Measurements from ENCODE around the gene FDXR. TPM values are rescaled to one million over a fixed set of nuclear protein-coding genes. Genes with fewer than 3 reads are reported as not detected.

Gene FDXR, protein sequence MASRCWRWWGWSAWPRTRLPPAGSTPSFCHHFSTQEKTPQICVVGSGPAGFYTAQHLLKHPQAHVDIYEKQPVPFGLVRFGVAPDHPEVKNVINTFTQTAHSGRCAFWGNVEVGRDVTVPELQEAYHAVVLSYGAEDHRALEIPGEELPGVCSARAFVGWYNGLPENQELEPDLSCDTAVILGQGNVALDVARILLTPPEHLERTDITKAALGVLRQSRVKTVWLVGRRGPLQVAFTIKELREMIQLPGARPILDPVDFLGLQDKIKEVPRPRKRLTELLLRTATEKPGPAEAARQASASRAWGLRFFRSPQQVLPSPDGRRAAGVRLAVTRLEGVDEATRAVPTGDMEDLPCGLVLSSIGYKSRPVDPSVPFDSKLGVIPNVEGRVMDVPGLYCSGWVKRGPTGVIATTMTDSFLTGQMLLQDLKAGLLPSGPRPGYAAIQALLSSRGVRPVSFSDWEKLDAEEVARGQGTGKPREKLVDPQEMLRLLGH
- total RNA-seq, result 39.8 and 42.3 TPM in 2 replicates

DNA sequence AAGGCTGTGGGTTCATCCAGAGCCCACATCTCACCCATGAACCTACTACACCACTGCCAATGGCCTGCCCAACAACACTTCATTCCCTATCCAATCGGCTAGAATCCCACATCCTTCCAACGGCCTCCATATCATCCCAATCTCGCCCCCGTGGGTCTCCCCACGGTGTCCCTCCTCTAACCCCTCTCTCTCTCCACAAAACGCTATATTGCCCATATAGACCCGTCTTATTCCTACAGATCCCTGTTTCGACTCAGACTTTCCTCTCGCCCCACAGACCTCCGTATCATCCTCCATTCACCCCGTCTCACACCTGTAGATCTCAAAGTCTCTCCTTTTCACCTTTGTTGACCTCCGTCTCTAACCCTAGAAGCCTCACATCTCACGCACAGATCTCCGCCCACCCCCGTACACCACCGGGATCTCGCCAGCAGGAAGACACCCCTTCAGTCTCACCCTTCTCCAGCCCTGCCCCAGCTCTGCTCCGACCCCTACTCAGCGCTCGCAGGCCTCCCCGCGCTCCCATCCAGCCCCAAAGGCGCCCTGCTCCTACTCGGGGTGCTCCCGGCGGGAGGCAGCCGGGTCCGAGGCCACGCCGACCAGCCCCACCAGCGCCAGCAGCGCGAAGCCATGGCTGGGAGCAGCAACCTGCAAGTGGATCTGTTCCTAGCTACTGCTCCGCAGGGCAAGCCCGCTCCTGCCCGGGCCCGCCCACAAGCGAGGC lies at the start of gene FDXR:
Gene FDXR, minus strand, starts transcription at position 682 of the 724 bp plus-strand sequence. Its CDS starts 50 bp downstream, at position 632.

GRCh38 chr17:74892974-74893911 lies 20.4 kb upstream of the FDXR start, which contains the start of gene FADS6:
FADS6 (minus strand) TSS chr17:74893633; CDS start chr17:74893595, 38 bp downstream.

GRCh38 chr17:74859459-74860228 lies 13.2 kb downstream of the FDXR start, which contains the start of gene GRIN2C:
GRIN2C (minus strand) TSS chr17:74859885; CDS start chr17:74855092, 4,793 bp downstream.

Other genes with a start within 250 kb of the FDXR start
- not detected in 2 replicates for gene CD300E, start 249.3 kb downstream of the FDXR start, total RNA-seq
- not detected in 2 replicates for gene CD300LF, start 160.1 kb downstream of the FDXR start, total RNA-seq
- 0.13 and 0.43 TPM in 2 replicates for gene RAB37, start 135.7 kb downstream of the FDXR start, total RNA-seq
- gene NHERF1, start 124.4 kb downstream of the FDXR start, total RNA-seq, result 17.8 and 30.4 TPM in 2 replicates
- gene NAT9, start 96.6 kb downstream of the FDXR start, total RNA-seq, result 22.9 and 28.6 TPM in 2 replicates
- 0.07 and 0.53 TPM in 2 replicates for gene GRIN2C, start 13.1 kb downstream of the FDXR start, total RNA-seq
- not detected in 2 replicates for gene FADS6, start 20.6 kb upstream of the FDXR start, total RNA-seq
- not detected in 2 replicates for gene USH1G, start 50.3 kb upstream of the FDXR start, total RNA-seq
- not detected in 2 replicates for gene OTOP2, start 51.3 kb upstream of the FDXR start, total RNA-seq
- gene OTOP3, start 62.9 kb upstream of the FDXR start, total RNA-seq, result not detected in 2 replicates
- 14.9 and 28.4 TPM in 2 replicates for gene HID1, start 99.8 kb upstream of the FDXR start, total RNA-seq
- 23.1 and 27.4 TPM in 2 replicates for gene CDR2L, start 114.6 kb upstream of the FDXR start, total RNA-seq
- 32.2 and 38.1 TPM in 2 replicates for gene MRPL58, start 139.7 kb upstream of the FDXR start, total RNA-seq
- gene ATP5PD, start 174.0 kb upstream of the FDXR start, total RNA-seq, result 270 and 332 TPM in 2 replicates
- gene KCTD2, start 174.2 kb upstream of the FDXR start, total RNA-seq, result 16.6 and 17.2 TPM in 2 replicates
- gene SLC16A5, start 215.0 kb upstream of the FDXR start, total RNA-seq, result 4.7 and 11.6 TPM in 2 replicates
- gene ARMC7, start 237.0 kb upstream of the FDXR start, total RNA-seq, result 4.5 TPM in 2 replicates